Dendritic cell treated with granulocyte-macrophage colony-stimulating factor and Interleukin-4, amounts not matched to agents 40 ng/mL and 50 ng/mL, for 4 days (primary cell): ENCODE data around the gene BAHCC1.

Experiments
- H3K27ac Mint-ChIP-seq: one replicate; pipeline ENCODE4 v1.8.0; 2022; ENCODE audit warnings: mild to moderate bottlenecking, mixed read lengths
- H3K27me3 Mint-ChIP-seq: one replicate; pipeline ENCODE4 v1.8.0; 2022; ENCODE audit warnings: mild to moderate bottlenecking, mixed read lengths
- H3K36me3 Mint-ChIP-seq: one replicate; pipeline ENCODE4 v1.8.0; 2022; ENCODE audit warnings: low read depth, mixed read lengths
- H3K4me1 Mint-ChIP-seq: one replicate; pipeline ENCODE4 v1.8.0; 2022; ENCODE audit warnings: low read depth, mixed read lengths
- H3K4me3 Mint-ChIP-seq: one replicate; pipeline ENCODE4 v1.8.0; 2022; ENCODE audit warnings: mild to moderate bottlenecking, moderate library complexity, mixed read lengths
- H3K9me3 Mint-ChIP-seq: one replicate; pipeline ENCODE4 v1.8.0; 2022; ENCODE audit warnings: mixed read lengths
- intact Hi-C: fragments of 100-400 bp; cut with micrococcal nuclease; formaldehyde crosslinking; loops from one replicate; pipeline ENCODE4 v1.15.0; 2022

Gene BAHCC1

GRCh38 chr17:81489012-81489997 lies 94.0 kb downstream of the BAHCC1 start:
- no peaks in the 10 kb centered on the region for H3K36me3 Mint-ChIP-seq
- intact Hi-C loops, result no loop called here

GRCh38 chr17:81489998-81490992 lies 95.0 kb downstream of the BAHCC1 start:
- intact Hi-C loops, result no loop called here
- Mint-ChIP-seq H3K27ac (no peak overlapping the region), H3K27me3 (peaks cover 58% of the 10 kb centered on the region), H3K4me3 (no peak overlapping the region), H3K4me1 (peaks cover 16% of the 10 kb centered on the region), H3K36me3 (no peaks in the 10 kb centered on the region), H3K9me3 (no peaks in the 10 kb centered on the region)

More at GRCh38 chr17:81489012-81489997, 94.0 kb downstream of the BAHCC1 start:
- H3K4me1 Mint-ChIP-seq, result peaks cover 16% of the 10 kb centered on the region
- H3K27me3 Mint-ChIP-seq, result peaks cover 53% of the 10 kb centered on the region
- H3K4me3 Mint-ChIP-seq, result peak overlapping the region; percentile 27
- no peak overlapping the region for H3K27ac Mint-ChIP-seq
- H3K9me3 Mint-ChIP-seq, result no peaks in the 10 kb centered on the region

GRCh38 chr17:81491181-81491581 lies 95.9 kb downstream of the BAHCC1 start:
- peaks cover 60% of the 10 kb centered on the region for H3K27me3 Mint-ChIP-seq
- intact Hi-C loops, result no loop called here

GRCh38 chr17:81491761-81492160 lies 96.5 kb downstream of the BAHCC1 start:
- no peaks in the 10 kb centered on the region for H3K9me3 Mint-ChIP-seq
- H3K36me3 Mint-ChIP-seq, result no peaks in the 10 kb centered on the region
- intact Hi-C loops, result no loop called here
- peaks cover 64% of the 10 kb centered on the region for H3K27me3 Mint-ChIP-seq
- H3K27ac Mint-ChIP-seq, result no peak overlapping the region
- H3K4me1 Mint-ChIP-seq, result peaks cover 7% of the 10 kb centered on the region
- no peak overlapping the region for H3K4me3 Mint-ChIP-seq

More at GRCh38 chr17:81491181-81491581, 95.9 kb downstream of the BAHCC1 start:
- no peak overlapping the region for H3K4me3 Mint-ChIP-seq
- H3K27ac Mint-ChIP-seq, result no peak overlapping the region
- no peaks in the 10 kb centered on the region for H3K36me3 Mint-ChIP-seq
- H3K9me3 Mint-ChIP-seq, result no peaks in the 10 kb centered on the region
- peaks cover 11% of the 10 kb centered on the region for H3K4me1 Mint-ChIP-seq

GRCh38 chr17:81492202-81492601 lies 96.9 kb downstream of the BAHCC1 start:
- Mint-ChIP-seq H3K27me3 (peaks cover 67% of the 10 kb centered on the region), H3K9me3 (no peaks in the 10 kb centered on the region), H3K27ac (no peak overlapping the region), H3K4me3 (no peak overlapping the region), H3K36me3 (no peaks in the 10 kb centered on the region), H3K4me1 (peaks cover 7% of the 10 kb centered on the region)
- intact Hi-C loops, result no loop called here

GRCh38 chr17:81492706-81493105 lies 97.4 kb downstream of the BAHCC1 start:
- Mint-ChIP-seq H3K27me3 (peaks cover 68% of the 10 kb centered on the region), H3K36me3 (no peaks in the 10 kb centered on the region), H3K9me3 (no peaks in the 10 kb centered on the region), H3K4me3 (no peak overlapping the region), H3K27ac (no peak overlapping the region), H3K4me1 (peaks cover 7% of the 10 kb centered on the region)
- intact Hi-C loops, result no loop called here

- Mint-ChIP-seq H3K9me3 (no peaks in the 10 kb centered on the region), H3K4me1 (peaks cover 7% of the 10 kb centered on the region), H3K27me3 (peaks cover 74% of the 10 kb centered on the region), H3K27ac (no peak overlapping the region), H3K36me3 (no peaks in the 10 kb centered on the region), H3K4me3 (no peak overlapping the region)
- intact Hi-C loops, result no loop called here
These were observed 98.2 kb downstream of the BAHCC1 start for GRCh38 chr17:81493198-81494038.

GRCh38 chr17:81494626-81495377 lies 99.5 kb downstream of the BAHCC1 start:
- H3K9me3 Mint-ChIP-seq, result no peaks in the 10 kb centered on the region
- H3K4me3 Mint-ChIP-seq, result no peak overlapping the region
- intact Hi-C loops, result no loop called here
- H3K27ac Mint-ChIP-seq, result no peak overlapping the region
- peaks cover 77% of the 10 kb centered on the region for H3K27me3 Mint-ChIP-seq
- no peaks in the 10 kb centered on the region for H3K4me1 Mint-ChIP-seq
- H3K36me3 Mint-ChIP-seq, result no peaks in the 10 kb centered on the region

- H3K4me3 Mint-ChIP-seq, result no peak overlapping the region
- H3K27me3 Mint-ChIP-seq, result peaks cover 63% of the 10 kb centered on the region
- H3K4me1 Mint-ChIP-seq, result no peaks in the 10 kb centered on the region
- intact Hi-C loops, result no loop called here
- H3K36me3 Mint-ChIP-seq, result no peaks in the 10 kb centered on the region
- H3K27ac Mint-ChIP-seq, result no peak overlapping the region
- no peaks in the 10 kb centered on the region for H3K9me3 Mint-ChIP-seq
These were observed 103.8 kb downstream of the BAHCC1 start for GRCh38 chr17:81498953-81499600.

- Mint-ChIP-seq H3K4me1 (no peaks in the 10 kb centered on the region), H3K9me3 (no peaks in the 10 kb centered on the region), H3K4me3 (no peak overlapping the region), H3K27me3 (peaks cover 60% of the 10 kb centered on the region), H3K27ac (no peak overlapping the region), H3K36me3 (no peaks in the 10 kb centered on the region)
- intact Hi-C loops, result no loop called here
These were observed 104.3 kb downstream of the BAHCC1 start for GRCh38 chr17:81499601-81499970.

GRCh38 chr17:81500047-81500446 lies 104.8 kb downstream of the BAHCC1 start:
- H3K4me3 Mint-ChIP-seq, result no peak overlapping the region
- no peaks in the 10 kb centered on the region for H3K9me3 Mint-ChIP-seq
- H3K27ac Mint-ChIP-seq, result no peak overlapping the region
- peaks cover 58% of the 10 kb centered on the region for H3K27me3 Mint-ChIP-seq
- H3K36me3 Mint-ChIP-seq, result no peaks in the 10 kb centered on the region
- H3K4me1 Mint-ChIP-seq, result no peaks in the 10 kb centered on the region
- intact Hi-C loops, result no loop called here

GRCh38 chr17:81502471-81503017 lies 107.3 kb downstream of the BAHCC1 start:
- Mint-ChIP-seq H3K27me3 (peaks cover 40% of the 10 kb centered on the region), H3K27ac (no peak overlapping the region), H3K4me1 (no peaks in the 10 kb centered on the region), H3K36me3 (no peaks in the 10 kb centered on the region), H3K4me3 (no peak overlapping the region), H3K9me3 (no peaks in the 10 kb centered on the region)
- intact Hi-C loops, result no loop called here
